ENCODE data around the gene RXFP3.

RXFP3 gene

GRCh38 chr5:33936381-33937016, at the start of gene RXFP3:
Gene RXFP3, plus strand, starts transcription at chr5:33936386. Its CDS starts 355 bp downstream, at chr5:33936741.
- in situ Hi-C loops (cut with HindIII; ENCODE audit: low pct_ligation_motif_present, low sequenced_read_pairs) = no loop called here
- Histone ChIP-seq H3K27ac (no peak within 1 kb of the TSS), H3K36me3 (replicated peaks) (no peaks in the 10 kb centered on the region), H3K27me3 (replicated peaks) (peaks cover 17% of the 10 kb centered on the region), H3K4me3 (ENCODE audit: low read depth, low read length) (peak within 1 kb of the TSS; percentile 63)
- DNase-seq = peak; percentile 27
- TF ChIP-seq CTCF (IDR thresholded peaks at IDR 0.05; ENCODE audit: low read depth, low read length, missing control alignments) = no peak

- TF ChIP-seq CTCF (IDR thresholded peaks at IDR 0.05; ENCODE audit: low read depth, low read length, missing control alignments) = no peak
- H3K27me3 ChIP-seq (replicated peaks) = no peaks in the 10 kb centered on the region
- in situ Hi-C loops (cut with HindIII; ENCODE audit: low pct_ligation_motif_present, low sequenced_read_pairs) = no loop called here
- H3K36me3 ChIP-seq (replicated peaks) = peaks cover 16% of the 10 kb centered on the region
- H3K4me3 ChIP-seq (ENCODE audit: low read depth, low read length) = no peak overlapping the region
- no peak for DNase-seq
- no peak overlapping the region for H3K27ac ChIP-seq
These were observed 48.9 kb upstream of the RXFP3 start for GRCh38 chr5:33887268-33887667.

GRCh38 chr5:33888587-33888986, 47.6 kb upstream of the RXFP3 start:
- in situ Hi-C loops (cut with HindIII; ENCODE audit: low pct_ligation_motif_present, low sequenced_read_pairs) = no loop called here
- peak overlapping the region; percentile 76 for H3K4me3 ChIP-seq (ENCODE audit: low read depth, low read length)
- H3K27ac ChIP-seq = no peak overlapping the region
- no peak for DNase-seq
- no peaks in the 10 kb centered on the region for H3K27me3 ChIP-seq (replicated peaks)
- peaks cover 16% of the 10 kb centered on the region for H3K36me3 ChIP-seq (replicated peaks)
- TF ChIP-seq CTCF (IDR thresholded peaks at IDR 0.05; ENCODE audit: low read depth, low read length, missing control alignments) = no peak

GRCh38 chr5:33890131-33891032, 45.8 kb upstream of the RXFP3 start:
- TF ChIP-seq CTCF (IDR thresholded peaks at IDR 0.05; ENCODE audit: low read depth, low read length, missing control alignments) = peak; percentile 69
- H3K4me3 ChIP-seq (ENCODE audit: low read depth, low read length) = peak overlapping the region; percentile 76
- peak overlapping the region; percentile 51 for H3K27ac ChIP-seq
- H3K27me3 ChIP-seq (replicated peaks) = no peaks in the 10 kb centered on the region
- in situ Hi-C loops (cut with HindIII; ENCODE audit: low pct_ligation_motif_present, low sequenced_read_pairs) = no loop called here
- H3K36me3 ChIP-seq (replicated peaks) = peaks cover 5% of the 10 kb centered on the region
- peak; percentile 47 for DNase-seq

- DNase-seq = no peak
- no peaks in the 10 kb centered on the region for H3K27me3 ChIP-seq (replicated peaks)
- H3K36me3 ChIP-seq (replicated peaks) = peaks cover 2% of the 10 kb centered on the region
- TF ChIP-seq CTCF (IDR thresholded peaks at IDR 0.05; ENCODE audit: low read depth, low read length, missing control alignments) = no peak
- H3K27ac ChIP-seq = peak overlapping the region; percentile 51
- in situ Hi-C loops (cut with HindIII; ENCODE audit: low pct_ligation_motif_present, low sequenced_read_pairs) = no loop called here
- H3K4me3 ChIP-seq (ENCODE audit: low read depth, low read length) = peak overlapping the region; percentile 76
These were observed 44.8 kb upstream of the RXFP3 start for GRCh38 chr5:33891446-33891787.

Measured in brain microvascular endothelial cell (primary cell).